Breast epithelium (tissue), 3 donors: ENCODE results near the gene PANK2.

Source experiments
- POLR2A ChIP-seq: fragments of 450-650 bp; IDR thresholded peaks from one replicate; pipeline ENCODE4 v1.6.1; 2016; ENCODE audit warnings: antibody characterized with exemption, mild to moderate bottlenecking, moderate library complexity
- POLR2AphosphoS5 ChIP-seq, 3 donors: sonication (generic); formaldehyde crosslinking; IDR thresholded peaks; one replicate each; pipeline ENCODE4 v1.6.1; 2017; ENCODE audit warnings: antibody characterized with exemption in 3 of 3
- TF ChIP-seq, protein P1 (sequence below), 3 donors: fragments of 450-650 bp; IDR thresholded peaks; one replicate each; pipeline ENCODE4 v1.5.1; 2016 to 2017; ENCODE audit warnings: antibody characterized with exemption in 3 of 3, mild to moderate bottlenecking in 3 of 3, moderate library complexity in 3 of 3

DNA sequence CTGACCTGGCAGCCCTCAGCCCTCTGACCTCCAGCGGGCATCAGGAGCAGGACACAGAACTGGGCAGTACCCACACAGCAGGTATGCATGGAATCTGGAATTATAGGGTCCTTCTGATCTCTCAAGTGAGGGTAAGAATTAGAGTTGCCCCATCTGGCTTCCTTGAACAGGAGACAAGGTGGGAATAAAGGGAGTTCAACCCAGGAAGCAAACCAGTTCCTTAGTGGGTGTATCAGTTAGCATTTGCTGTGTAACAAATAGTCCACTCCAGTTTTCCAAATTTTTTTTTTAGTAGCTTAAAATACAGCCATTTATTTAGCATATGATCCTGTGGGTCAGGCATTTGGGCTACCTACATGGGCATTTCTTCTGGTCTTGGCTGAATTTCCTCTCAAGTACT lies 26.9 kb upstream of the PANK2 start:
- TF ChIP-seq, protein P1, sequence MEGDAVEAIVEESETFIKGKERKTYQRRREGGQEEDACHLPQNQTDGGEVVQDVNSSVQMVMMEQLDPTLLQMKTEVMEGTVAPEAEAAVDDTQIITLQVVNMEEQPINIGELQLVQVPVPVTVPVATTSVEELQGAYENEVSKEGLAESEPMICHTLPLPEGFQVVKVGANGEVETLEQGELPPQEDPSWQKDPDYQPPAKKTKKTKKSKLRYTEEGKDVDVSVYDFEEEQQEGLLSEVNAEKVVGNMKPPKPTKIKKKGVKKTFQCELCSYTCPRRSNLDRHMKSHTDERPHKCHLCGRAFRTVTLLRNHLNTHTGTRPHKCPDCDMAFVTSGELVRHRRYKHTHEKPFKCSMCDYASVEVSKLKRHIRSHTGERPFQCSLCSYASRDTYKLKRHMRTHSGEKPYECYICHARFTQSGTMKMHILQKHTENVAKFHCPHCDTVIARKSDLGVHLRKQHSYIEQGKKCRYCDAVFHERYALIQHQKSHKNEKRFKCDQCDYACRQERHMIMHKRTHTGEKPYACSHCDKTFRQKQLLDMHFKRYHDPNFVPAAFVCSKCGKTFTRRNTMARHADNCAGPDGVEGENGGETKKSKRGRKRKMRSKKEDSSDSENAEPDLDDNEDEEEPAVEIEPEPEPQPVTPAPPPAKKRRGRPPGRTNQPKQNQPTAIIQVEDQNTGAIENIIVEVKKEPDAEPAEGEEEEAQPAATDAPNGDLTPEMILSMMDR (IDR thresholded peaks at IDR 0.05): no peak
- TF ChIP-seq POLR2A: no peak
- no peak for TF ChIP-seq POLR2AphosphoS5 (IDR thresholded peaks at IDR 0.05)
